H1 (cell line): ENCODE data around the gene STXBP4. TPM values are rescaled to one million over a fixed set of nuclear protein-coding genes. Genes with fewer than 3 reads are reported as not detected.

ENCODE experiments used
- CTCF ChIA-PET: fragments of 300-600 bp; sonication (Branson Sonifier 250); formaldehyde crosslinking; loops from one replicate; lab custom pipeline; 2021; ENCODE audit not compliant: partially characterized antibody; lab: Charles Lee
- POLR2A ChIA-PET: fragments of 300-600 bp; sonication (Branson Sonifier 250); formaldehyde crosslinking; loops from one replicate; lab custom pipeline; 2021; ENCODE audit warnings: inconsistent platforms; ENCODE audit not compliant: partially characterized antibody; lab: Charles Lee
- DNase-seq, 2 experiments: peaks; one replicate each; pipeline versions ENCODE4 v3.0.0 to v3.0.0-alpha.2; 2010 to 2022; ENCODE audit warnings: low spot score in 2 of 2, low read depth in 1 of 2, mixed read lengths in 1 of 2
- FAIRE-seq: peaks from 2 replicates; lab custom pipeline; 2011; peaks lifted over from hg19 to GRCh38; lab: Jason Lieb, UNC
- H2AFZ ChIP-seq: 2 replicates; pipeline ENCODE4 v1.8.1; 2012; ENCODE audit warnings: low read length, inconsistent platforms
- H2AK5ac ChIP-seq: 2 replicates; pipeline ENCODE4 v1.6.1; 2013; ENCODE audit warnings: low read depth, low read length
- H2BK120ac ChIP-seq: replicated peaks from 2 replicates; pipeline ENCODE3; 2013; ENCODE audit warnings: low read depth, low read length, inconsistent platforms
- H2BK12ac ChIP-seq: 2 replicates; pipeline ENCODE4 v1.6.1; 2013; ENCODE audit warnings: low read depth, low read length
- H2BK15ac ChIP-seq: 2 replicates; pipeline ENCODE4 v1.6.1; 2013; ENCODE audit warnings: low read length
- H2BK20ac ChIP-seq: 2 replicates; pipeline ENCODE4 v1.6.1; 2013; ENCODE audit warnings: low read length
- H2BK5ac ChIP-seq: 2 replicates; pipeline ENCODE4 v1.6.1; 2013; ENCODE audit warnings: low read depth, low read length
- H3K14ac ChIP-seq: 2 replicates; pipeline ENCODE4 v1.6.1; 2013; ENCODE audit warnings: inconsistent platforms; ENCODE audit not compliant: insufficient read length
- H3K18ac ChIP-seq: 2 replicates; pipeline ENCODE4 v1.6.1; 2013; ENCODE audit warnings: low read length; ENCODE audit errors: extremely low read depth
- H3K23ac ChIP-seq: 2 replicates; pipeline ENCODE4 v1.6.1; 2013; ENCODE audit warnings: inconsistent platforms; ENCODE audit not compliant: insufficient read length
- H3K23me2 ChIP-seq: 2 replicates; pipeline ENCODE4 v1.6.1; 2013; ENCODE audit warnings: low read depth, low read length
- H3K27ac ChIP-seq: 2 replicates; pipeline ENCODE4 v1.6.1; 2011; ENCODE audit warnings: low read depth, low read length, inconsistent platforms
- H3K27me3 ChIP-seq, 4 experiments: replicated peaks in 1 of 4; 1 replicate in 1 of 4; 2 replicates in 3 of 4; pipeline versions ENCODE4 v1.6.1 to v1.8.1; 2011 to 2013; ENCODE audit warnings: low read length in 3 of 4, mild to moderate bottlenecking in 3 of 4, inconsistent platforms in 2 of 4, mixed read lengths in 2 of 4, moderate library complexity in 1 of 4; ENCODE audit not compliant: control insufficient read depth in 3 of 4, insufficient read depth in 3 of 4; ENCODE audit errors: extremely low read depth in 1 of 4
- H3K36me3 ChIP-seq, 4 experiments: 2 replicates each; pipeline versions ENCODE4 v1.6.1 to v1.8.1; 2011 to 2013; ENCODE audit warnings: mild to moderate bottlenecking in 4 of 4, low read length in 3 of 4, moderate library complexity in 2 of 4, control low read depth in 1 of 4, inconsistent platforms in 1 of 4; ENCODE audit not compliant: insufficient read depth in 4 of 4, control insufficient read depth in 2 of 4
- H3K4ac ChIP-seq: replicated peaks from 2 replicates; pipeline ENCODE3; 2013; ENCODE audit warnings: low read length, low read depth, mixed read lengths, inconsistent platforms; ENCODE audit not compliant: insufficient read length
- H3K4me1 ChIP-seq, 4 experiments: replicated peaks in 1 of 4; 1 replicate in 1 of 4; 2 replicates in 3 of 4; pipeline versions ENCODE4 v1.6.1 to v1.8.1; 2011 to 2013; ENCODE audit warnings: low read length in 3 of 4, inconsistent platforms in 2 of 4, mixed read lengths in 1 of 4; ENCODE audit not compliant: insufficient read depth in 4 of 4, control insufficient read depth in 3 of 4
- H3K4me2 ChIP-seq, 2 experiments: 2 replicates each; pipeline versions ENCODE4 v1.6.1 to v1.8.1; 2011 to 2013; ENCODE audit warnings: low read depth in 2 of 2, low read length in 2 of 2, control low read depth in 1 of 2, inconsistent platforms in 1 of 2, mild to moderate bottlenecking in 1 of 2; ENCODE audit not compliant: insufficient read depth in 1 of 2
- H3K4me3 ChIP-seq, 4 experiments: fragments of 200-600, 300-600 bp in 1 of 4; sonication (generic), shearing (Covaris generic), sonication (Bioruptor Twin) in 1 of 4; 2 replicates each; pipeline versions ENCODE4 v1.5.1 to v1.8.1; 2011 to 2016; ENCODE audit warnings: low read length in 4 of 4, low read depth in 3 of 4, control low read depth in 2 of 4, inconsistent platforms in 2 of 4, mild to moderate bottlenecking in 2 of 4, mixed read lengths in 1 of 4, moderate library complexity in 1 of 4; ENCODE audit not compliant: insufficient read depth in 2 of 4; ENCODE audit errors: extremely low read depth in 1 of 4
- H3K56ac ChIP-seq: replicated peaks from 2 replicates; pipeline ENCODE3; 2013; ENCODE audit warnings: low read depth, mild to moderate bottlenecking, mixed read lengths, low read length, inconsistent platforms; ENCODE audit not compliant: insufficient read length
- H3K79me1 ChIP-seq: 2 replicates; pipeline ENCODE4 v1.6.1; 2013; ENCODE audit warnings: low read depth, low read length, control low read depth
- H3K79me2 ChIP-seq, 2 experiments: 2 replicates each; pipeline versions ENCODE4 v1.6.1 to v1.8.1; 2012 to 2013; ENCODE audit warnings: low read length in 2 of 2, mild to moderate bottlenecking in 2 of 2, inconsistent platforms in 1 of 2; ENCODE audit not compliant: insufficient read depth in 2 of 2, control insufficient read depth in 1 of 2
- H3K9ac ChIP-seq, 4 experiments: replicated peaks in 1 of 4; 1 replicate in 1 of 4; 2 replicates in 3 of 4; pipeline versions ENCODE4 v1.6.1 to v1.8.1; 2011 to 2013; ENCODE audit warnings: low read depth in 3 of 4, low read length in 3 of 4, control low read depth in 2 of 4, mild to moderate bottlenecking in 2 of 4, moderate library complexity in 2 of 4, inconsistent platforms in 1 of 4; ENCODE audit errors: extremely low read depth in 1 of 4
- H3K9me3 ChIP-seq, 2 experiments: 2 replicates each; pipeline versions ENCODE4 v1.6.1 to v1.8.1; 2012 to 2013; ENCODE audit warnings: mild to moderate bottlenecking in 2 of 2, moderate library complexity in 2 of 2, control low read depth in 1 of 2, inconsistent platforms in 1 of 2, low read depth in 1 of 2, low read length in 1 of 2, mixed read lengths in 1 of 2; ENCODE audit not compliant: insufficient read depth in 2 of 2
- H4K20me1 ChIP-seq, 2 experiments: replicated peaks in 1 of 2; 2 replicates each; pipeline versions ENCODE3 to v1.8.1; 2011 to 2013; ENCODE audit warnings: inconsistent platforms in 2 of 2, low read length in 2 of 2, mild to moderate bottlenecking in 1 of 2; ENCODE audit not compliant: insufficient read depth in 2 of 2, control insufficient read depth in 1 of 2
- H4K5ac ChIP-seq: 2 replicates; pipeline ENCODE4 v1.6.1; 2013; ENCODE audit warnings: low read length, low read depth, mixed read lengths, inconsistent platforms; ENCODE audit not compliant: insufficient read length
- H4K8ac ChIP-seq: 2 replicates; pipeline ENCODE4 v1.8.0; 2013; ENCODE audit warnings: mild to moderate bottlenecking, moderate library complexity, low read length, inconsistent platforms; ENCODE audit not compliant: insufficient read depth; ENCODE audit errors: extremely low read depth
- H4K91ac ChIP-seq: replicated peaks from 2 replicates; pipeline ENCODE3; 2013; ENCODE audit warnings: low read length, mixed read lengths, inconsistent platforms; ENCODE audit not compliant: insufficient read length
- ATF2 ChIP-seq: IDR thresholded peaks from 2 replicates; pipeline ENCODE4 v1.6.1; 2012; ENCODE audit warnings: low read length, inconsistent platforms
- BRCA1 ChIP-seq: IDR thresholded peaks from 2 replicates; pipeline ENCODE4 v1.6.1; 2012; ENCODE audit warnings: low read depth, low read length, improper control_type of control experiment
- CBX8 ChIP-seq: fragments of 300-800, 300-1000 bp; sonication (generic); IDR thresholded peaks from 2 replicates; pipeline ENCODE4 v1.7.1; 2016; ENCODE audit warnings: low read depth, low read length, borderline replicate concordance
- FOSL1 ChIP-seq: IDR thresholded peaks from 2 replicates; pipeline ENCODE4 v1.6.1; 2011; ENCODE audit warnings: mild to moderate bottlenecking, low read depth, low read length, moderate library complexity; ENCODE audit not compliant: insufficient read depth
- GTF2F1 ChIP-seq: IDR thresholded peaks from 2 replicates; pipeline ENCODE4 v1.6.1; 2012; ENCODE audit warnings: low read depth, low read length, improper control_type of control experiment, borderline replicate concordance
- JUND ChIP-seq: IDR thresholded peaks from 2 replicates; pipeline ENCODE4 v1.6.1; 2011; ENCODE audit warnings: mild to moderate bottlenecking, improper control_type of control experiment, low read length
- MAX ChIP-seq: IDR thresholded peaks from 2 replicates; pipeline ENCODE4 v1.6.1; 2012; ENCODE audit warnings: inconsistent platforms
- SIX5 ChIP-seq: IDR thresholded peaks from 2 replicates; pipeline ENCODE4 v1.6.1; 2011; ENCODE audit warnings: mild to moderate bottlenecking, low read depth, low read length
- ZNF274 ChIP-seq: IDR thresholded peaks from 2 replicates; pipeline ENCODE4 v1.7.0; 2012; ENCODE audit warnings: low read length, borderline replicate concordance; ENCODE audit errors: extremely low read depth
- WGBS, 2 experiments: shearing (Covaris generic) in 1 of 2; methylation state at CpG; one replicate each; pipeline versions ENCODE4 v1.1.6 to v1.1.7; 2013 to 2015; ENCODE audit warnings: low lambda C conversion rate in 2 of 2, mixed read lengths in 2 of 2, inconsistent platforms in 1 of 2, low coverage in 1 of 2, missing lambda C conversion rate in 1 of 2; ENCODE audit not compliant: insufficient replicate concordance in 2 of 2, insufficient coverage in 1 of 2, insufficient read length in 1 of 2; ENCODE audit errors: extremely low coverage in 1 of 2, missing lambda C conversion rate in 1 of 2; 5-methylcytosine and 5-hydroxymethylcytosine counted together
- polyA plus RNA-seq, 7 experiments: library from polyadenylated mRNA; depleted of rRNA in 3 of 7; stranded (reverse) in 5 of 7; unstranded in 2 of 7; fragments of >200 nt in 5 of 7; fragments of 200-250 nt in 2 of 7; gene quantifications; 1 replicate in 5 of 7; 2 replicates in 1 of 7; 4 replicates in 1 of 7; pipeline versions ENCODE4 v1.2.1 to v1.2.3, GENCODE V29; 2011 to 2013; ENCODE audit warnings: missing spikeins in 2 of 7, mixed read lengths in 2 of 7
- total RNA-seq: library from RNA; stranded (reverse); fragmentation: NEBNext Ultra II Directional; extraction: Animal tissue kit (Norgen Biotek cat#: 25700); gene quantifications from 2 replicates; pipeline ENCODE4 v1.2.1, GENCODE V29; 2021

The STXBP4 gene
- total and polyA plus RNA-seq, 2 of the 8 experiments (the other 6 are each of a cell fraction or from before 2014, with no cell fraction given) = 3.2 to 18.5 TPM

GRCh38 chr17:55037828-55038227 lies 69.3 kb downstream of the STXBP4 start:
- Histone ChIP-seq H2AK5ac (no peak overlapping the region), H3K27ac (no peak overlapping the region), H4K20me1 (no peaks in the 10 kb centered on the region), H4K91ac (no peak overlapping the region), H2BK5ac (no peak overlapping the region), H3K4me1 (no peaks in the 10 kb centered on the region), H3K23ac (no peak overlapping the region), H3K14ac (no peak overlapping the region), H3K36me3 (no peaks in the 10 kb centered on the region; a peak in 1 of 8 replicates), H3K4me2 (no peak overlapping the region), H4K8ac (no peak overlapping the region), H3K4ac (no peak overlapping the region), H3K56ac (no peak overlapping the region), H3K9ac (no peak overlapping the region), H2BK15ac (no peak overlapping the region), H2AFZ (no peak overlapping the region), H2BK20ac (no peak overlapping the region), H3K4me3 (no peak overlapping the region), H3K18ac (no peak overlapping the region), H3K27me3 (no peaks in the 10 kb centered on the region), H3K23me2 (no peaks in the 10 kb centered on the region), H3K79me2 (no peaks in the 10 kb centered on the region), H2BK120ac (no peak overlapping the region), H2BK12ac (no peak overlapping the region), H3K79me1 (no peaks in the 10 kb centered on the region), H3K9me3 (no peaks in the 10 kb centered on the region), H4K5ac (no peak overlapping the region)
- WGBS, 2 experiments = 4% methylated on average over 1 of the region's 1 CpG; no CpG with 5 or more reads in 1 of the 2 experiments
- POLR2A ChIA-PET = interaction anchor here (1.5 kb wide), 1 partner anchor 316 kb away, joined by 3 read pairs; no protein-coding TSS in a partner anchor
- DNase-seq (no peak), FAIRE-seq (no peak)
- CTCF ChIA-PET = no interaction called here
- TF ChIP-seq CBX8 (no peak), BRCA1 (no peak), FOSL1 (no peak), ATF2 (no peak), ZNF274 (no peak), SIX5 (no peak), GTF2F1 (no peak), JUND (no peak), MAX (no peak)
